Brain pericyte (primary cell): Measurements from ENCODE around the gene MEF2C.

Source experiments
- DNase-seq: peaks from one replicate; pipeline ENCODE4 v3.0.0-alpha.2; 2012; ENCODE audit warnings: low read depth, low spot score

Gene MEF2C

GRCh38 chr5:88718736-88719135 is 164.2 kb downstream of the MEF2C start:
- DNase-seq = no peak

GRCh38 chr5:88716101-88716500 is 166.9 kb downstream of the MEF2C start:
- DNase-seq = no peak

- no peak for DNase-seq
These were observed 167.5 kb downstream of the MEF2C start for GRCh38 chr5:88715503-88715902.

- DNase-seq = no peak
These were observed 169.2 kb downstream of the MEF2C start for GRCh38 chr5:88713818-88714217.

GRCh38 chr5:88708682-88709398 is 174.1 kb downstream of the MEF2C start:
- no peak for DNase-seq

- no peak for DNase-seq
These were observed 175.0 kb downstream of the MEF2C start for GRCh38 chr5:88708021-88708420.

GRCh38 chr5:88707216-88707965 is 175.6 kb downstream of the MEF2C start:
- DNase-seq = no peak

GRCh38 chr5:88702332-88702731 is 180.7 kb downstream of the MEF2C start:
- no peak for DNase-seq

GRCh38 chr5:88700121-88700520 is 182.9 kb downstream of the MEF2C start:
- no peak for DNase-seq

- DNase-seq = no peak
These were observed 184.7 kb downstream of the MEF2C start for GRCh38 chr5:88698290-88698689.

- DNase-seq = no peak
These were observed 186.5 kb downstream of the MEF2C start for GRCh38 chr5:88696466-88696865.

GRCh38 chr5:88695931-88696330 is 187.1 kb downstream of the MEF2C start:
- DNase-seq = no peak

GRCh38 chr5:88695232-88695631 is 187.8 kb downstream of the MEF2C start:
- DNase-seq = no peak

- DNase-seq = no peak
These were observed 188.8 kb downstream of the MEF2C start for GRCh38 chr5:88694023-88694679.

- no peak for DNase-seq
These were observed 189.7 kb downstream of the MEF2C start for GRCh38 chr5:88693071-88693932.

GRCh38 chr5:88691945-88692868 is 190.8 kb downstream of the MEF2C start:
- no peak for DNase-seq

- DNase-seq = no peak
These were observed 191.8 kb downstream of the MEF2C start for GRCh38 chr5:88691230-88691582.

GRCh38 chr5:88690409-88691229 is 192.4 kb downstream of the MEF2C start:
- DNase-seq = no peak

- DNase-seq = no peak
These were observed 193.1 kb downstream of the MEF2C start for GRCh38 chr5:88689668-88690408.
